HUES6 (cell line): ENCODE results near the gene PTDSS2.
"Not testable (repeated sequence)": the region's sequence is repeated elsewhere in the genome, so short reads cannot be mapped to it uniquely, and the experiment has no call there.

Source experiments
- H3K27ac ChIP-seq: 2 replicates; pipeline ENCODE4 v1.7.0; 2013; ENCODE audit warnings: low read depth, mild to moderate bottlenecking, low read length, inconsistent platforms
- H3K27me3 ChIP-seq: 2 replicates; pipeline ENCODE4 v1.6.1; 2013; ENCODE audit warnings: low read length; ENCODE audit not compliant: control insufficient read depth, insufficient read depth
- H3K36me3 ChIP-seq: 2 replicates; pipeline ENCODE4 v1.6.1; 2013; ENCODE audit warnings: low read length; ENCODE audit not compliant: control insufficient read depth, insufficient read depth
- H3K4me1 ChIP-seq: 2 replicates; pipeline ENCODE4 v1.6.1; 2013; ENCODE audit warnings: low read length; ENCODE audit not compliant: control insufficient read depth, insufficient read depth
- H3K4me3 ChIP-seq: 2 replicates; pipeline ENCODE4 v1.5.1; 2013; ENCODE audit warnings: low read depth, low read length
- H3K9ac ChIP-seq: one replicate; pipeline ENCODE4 v1.6.1; 2013; ENCODE audit warnings: mild to moderate bottlenecking, low read length
- H3K9me3 ChIP-seq: 2 replicates; pipeline ENCODE4 v1.6.1; 2013; ENCODE audit warnings: low read depth, low read length; ENCODE audit not compliant: control insufficient read depth, insufficient read depth

The PTDSS2 gene

GRCh38 chr11:424766-425165, 25.3 kb upstream of the PTDSS2 start:
- not testable (repeated sequence) for H3K9ac ChIP-seq

GRCh38 chr11:425301-425700, 24.8 kb upstream of the PTDSS2 start:
- Histone ChIP-seq H3K27ac (no peak overlapping the region), H3K9ac (no peak overlapping the region), H3K4me3 (no peak overlapping the region), H3K9me3 (no peaks in the 10 kb centered on the region), H3K4me1 (no peaks in the 10 kb centered on the region), H3K36me3 (no peaks in the 10 kb centered on the region), H3K27me3 (peaks cover 4% of the 10 kb centered on the region; the same call in 1 of the 2 replicates)

More at GRCh38 chr11:424766-425165, 25.3 kb upstream of the PTDSS2 start:
- H3K9me3 ChIP-seq, H3K4me1 ChIP-seq, H3K4me3 ChIP-seq, H3K27me3 ChIP-seq, H3K36me3 ChIP-seq, H3K27ac ChIP-seq: not testable (repeated sequence)

- no peaks in the 10 kb centered on the region for H3K36me3 ChIP-seq
- H3K9me3 ChIP-seq: no peaks in the 10 kb centered on the region
- H3K4me3 ChIP-seq: no peak overlapping the region
- no peak overlapping the region for H3K9ac ChIP-seq
- H3K4me1 ChIP-seq: no peaks in the 10 kb centered on the region
- H3K27me3 ChIP-seq: peaks cover 4% of the 10 kb centered on the region; the same call in 1 of the 2 replicates
- no peak overlapping the region for H3K27ac ChIP-seq
Measured at GRCh38 chr11:426851-427250, 23.2 kb upstream of the PTDSS2 start.

- H3K9ac ChIP-seq: no peak overlapping the region
- no peaks in the 10 kb centered on the region for H3K4me1 ChIP-seq
- no peak overlapping the region for H3K27ac ChIP-seq
- H3K36me3 ChIP-seq: no peaks in the 10 kb centered on the region
- no peaks in the 10 kb centered on the region for H3K9me3 ChIP-seq
- H3K4me3 ChIP-seq: no peak overlapping the region
- peaks cover 4% of the 10 kb centered on the region; the same call in 1 of the 2 replicates for H3K27me3 ChIP-seq
Measured at GRCh38 chr11:428295-428694, 21.8 kb upstream of the PTDSS2 start.

GRCh38 chr11:429391-429790, 20.7 kb upstream of the PTDSS2 start:
- H3K36me3 ChIP-seq: no peaks in the 10 kb centered on the region
- H3K27ac ChIP-seq: no peak overlapping the region
- H3K27me3 ChIP-seq: peaks cover under 1% of the 10 kb centered on the region; the same call in 1 of the 2 replicates
- no peaks in the 10 kb centered on the region for H3K4me1 ChIP-seq
- no peak overlapping the region for H3K9ac ChIP-seq
- H3K9me3 ChIP-seq: no peaks in the 10 kb centered on the region
- H3K4me3 ChIP-seq: no peak overlapping the region

GRCh38 chr11:429931-430456, 20.1 kb upstream of the PTDSS2 start:
- no peak overlapping the region for H3K4me3 ChIP-seq
- H3K36me3 ChIP-seq: no peaks in the 10 kb centered on the region
- H3K9me3 ChIP-seq: no peaks in the 10 kb centered on the region
- H3K27me3 ChIP-seq: no peaks in the 10 kb centered on the region
- H3K27ac ChIP-seq: no peak overlapping the region
- no peaks in the 10 kb centered on the region for H3K4me1 ChIP-seq
- H3K9ac ChIP-seq: no peak overlapping the region

- H3K9ac ChIP-seq: no peak overlapping the region
- H3K36me3 ChIP-seq: no peaks in the 10 kb centered on the region
- no peak overlapping the region for H3K27ac ChIP-seq
- no peak overlapping the region for H3K4me3 ChIP-seq
- H3K27me3 ChIP-seq: no peaks in the 10 kb centered on the region
- H3K9me3 ChIP-seq: peaks cover under 1% of the 10 kb centered on the region; the same call in 1 of the 2 replicates
- no peaks in the 10 kb centered on the region for H3K4me1 ChIP-seq
Measured at GRCh38 chr11:431921-432320, 18.2 kb upstream of the PTDSS2 start.

GRCh38 chr11:432501-433100, 17.5 kb upstream of the PTDSS2 start:
- Histone ChIP-seq H3K36me3 (no peaks in the 10 kb centered on the region), H3K4me3 (no peak overlapping the region), H3K4me1 (no peaks in the 10 kb centered on the region), H3K9me3 (peaks cover 7% of the 10 kb centered on the region), H3K9ac (no peak overlapping the region), H3K27ac (no peak overlapping the region), H3K27me3 (no peaks in the 10 kb centered on the region)

GRCh38 chr11:433111-433510, 17.0 kb upstream of the PTDSS2 start:
- H3K9ac ChIP-seq: no peak overlapping the region
- no peaks in the 10 kb centered on the region for H3K36me3 ChIP-seq
- H3K9me3 ChIP-seq: peaks cover 8% of the 10 kb centered on the region
- no peak overlapping the region for H3K27ac ChIP-seq
- no peak overlapping the region for H3K4me3 ChIP-seq
- H3K4me1 ChIP-seq: no peaks in the 10 kb centered on the region
- H3K27me3 ChIP-seq: no peaks in the 10 kb centered on the region

GRCh38 chr11:433641-434040, 16.4 kb upstream of the PTDSS2 start:
- Histone ChIP-seq H3K27ac (no peak overlapping the region), H3K36me3 (no peaks in the 10 kb centered on the region), H3K4me3 (no peak overlapping the region), H3K9ac (no peak overlapping the region), H3K27me3 (no peaks in the 10 kb centered on the region), H3K9me3 (peaks cover 8% of the 10 kb centered on the region), H3K4me1 (no peaks in the 10 kb centered on the region)

GRCh38 chr11:434496-434895, 15.6 kb upstream of the PTDSS2 start:
- Histone ChIP-seq H3K27ac (no peak overlapping the region), H3K4me3 (no peak overlapping the region), H3K36me3 (no peaks in the 10 kb centered on the region)

More at GRCh38 chr11:434496-434895, 15.6 kb upstream of the PTDSS2 start:
- Histone ChIP-seq H3K9me3 (peaks cover 8% of the 10 kb centered on the region), H3K27me3 (no peaks in the 10 kb centered on the region), H3K4me1 (no peaks in the 10 kb centered on the region), H3K9ac (no peak overlapping the region)
